K562 (cell line): Measurements from ENCODE around the gene C1GALT1C1L. TPM values are rescaled to one million over a fixed set of nuclear protein-coding genes. Genes with fewer than 3 reads are reported as not detected.

Experiments used
- ATAC-seq: fragments of 200-7000 bp; cut with Tn5 transposase; 3 replicates; pipeline ENCODE4 v1.9.1; 2020; ENCODE audit warnings: moderate library complexity
- BruUV-seq: library from RNA; stranded (reverse); fragments of 400-500 nt; replicated peaks from 2 replicates; lab custom pipeline; 2021; lab: Mats Ljungman, UMichigan
- CTCF ChIA-PET: fragments of 300-600 bp; formaldehyde crosslinking; extraction: SDS; loops from one replicate; lab custom pipeline; 2021; ENCODE audit warnings: low intra/inter-chr PET ratio; lab: Yijun Ruan, JAX
- POLR2A ChIA-PET: fragments of 300-600, 350-650 bp; sonication (Branson Sonifier 250); formaldehyde crosslinking; extraction: SDS; loops from one replicate; lab custom pipeline; 2021; ENCODE audit warnings: antibody characterized with exemption, inconsistent platforms; lab: Yijun Ruan, JAX
- DNase-seq, 4 experiments: peaks; one replicate each; pipeline versions ENCODE4 v3.0.0 to v3.0.0-alpha.2; 2011 to 2018; ENCODE audit warnings: low spot score in 3 of 4, mixed read lengths in 3 of 4; ENCODE audit errors: extremely low read depth in 1 of 4
- FAIRE-seq: peaks from 2 replicates; lab custom pipeline; 2011; peaks lifted over from hg19 to GRCh38; lab: Jason Lieb, UNC
- H2AFZ ChIP-seq: 2 replicates; pipeline ENCODE4 v1.6.0; 2011; ENCODE audit warnings: low read depth, low read length, control low read depth, inconsistent platforms
- H3K27ac ChIP-seq: fragments of 200-600 bp; 3 replicates; pipeline ENCODE4 v1.8.0; 2011; ENCODE audit warnings: low read depth, mild to moderate bottlenecking, control low read depth, inconsistent platforms, low read length, moderate library complexity, mixed read lengths; ENCODE audit errors: extremely low read depth
- H3K27me3 ChIP-seq, 2 experiments: fragments of 300-600 bp in 1 of 2; 2 replicates in 1 of 2; 3 replicates in 1 of 2; pipeline versions ENCODE4 v1.6.0 to v1.8.0; 2011; ENCODE audit warnings: inconsistent platforms in 2 of 2, low read length in 2 of 2, mild to moderate bottlenecking in 1 of 2, mixed read lengths in 1 of 2, moderate library complexity in 1 of 2; ENCODE audit not compliant: control insufficient read depth in 2 of 2, insufficient read depth in 2 of 2
- H3K36me3 ChIP-seq: fragments of 300-600 bp; 3 replicates; pipeline ENCODE4 v1.8.0; 2011; ENCODE audit warnings: mild to moderate bottlenecking, low read length, inconsistent platforms; ENCODE audit not compliant: control insufficient read depth, insufficient read depth
- H3K4me1 ChIP-seq, 2 experiments: fragments of 200-600 bp in 1 of 2; replicated peaks in 1 of 2; 2 replicates in 1 of 2; 3 replicates in 1 of 2; pipeline versions ENCODE4 v1.5.1 to v1.8.0; 2011; ENCODE audit warnings: inconsistent platforms in 2 of 2, low read length in 2 of 2, mild to moderate bottlenecking in 1 of 2, mixed read lengths in 1 of 2, moderate library complexity in 1 of 2; ENCODE audit not compliant: control insufficient read depth in 2 of 2, insufficient read depth in 2 of 2
- H3K4me2 ChIP-seq: 2 replicates; pipeline ENCODE4 v1.6.1; 2011; ENCODE audit warnings: low read length, control low read depth, inconsistent platforms, mixed read lengths; ENCODE audit not compliant: insufficient read depth
- H3K4me3 ChIP-seq: fragments of 200-600 bp; sonication (generic), shearing (Covaris generic); 2 replicates; pipeline ENCODE4 v1.5.1; 2016; ENCODE audit warnings: control low read depth, inconsistent platforms
- H3K79me2 ChIP-seq: fragments of 200-600 bp; 3 replicates; pipeline ENCODE4 v1.8.0; 2011; ENCODE audit warnings: low read length, inconsistent platforms; ENCODE audit not compliant: control insufficient read depth, insufficient read depth
- H3K9ac ChIP-seq, 2 experiments: 2 replicates each; pipeline versions ENCODE4 v1.6.0 to v1.6.1; 2011; ENCODE audit warnings: low read depth in 2 of 2, low read length in 2 of 2, control low read depth in 1 of 2, inconsistent platforms in 1 of 2, mild to moderate bottlenecking in 1 of 2, mixed read lengths in 1 of 2; ENCODE audit not compliant: insufficient read depth in 1 of 2
- H3K9me1 ChIP-seq: one replicate; pipeline ENCODE4 v1.6.0; 2011; ENCODE audit warnings: inconsistent platforms, mild to moderate bottlenecking, low read length, moderate library complexity; ENCODE audit not compliant: control insufficient read depth, insufficient read depth
- H3K9me3 ChIP-seq: replicated peaks from 2 replicates; pipeline ENCODE4 v1.5.1; 2011; ENCODE audit warnings: low read depth, low read length, inconsistent platforms; ENCODE audit not compliant: control insufficient read depth, insufficient read depth
- H4K20me1 ChIP-seq: replicated peaks from 2 replicates; pipeline ENCODE4 v1.6.1; 2011; ENCODE audit warnings: low read length, inconsistent platforms, mixed read lengths; ENCODE audit not compliant: control insufficient read depth, insufficient read depth
- BCOR ChIP-seq: fragments of 450-650 bp; IDR thresholded peaks from 2 replicates; pipeline ENCODE4 v1.6.1; 2016
- CEBPB ChIP-seq: fragments of 450-650 bp; IDR thresholded peaks from 2 replicates; pipeline ENCODE4 v1.6.1; 2016; ENCODE audit warnings: missing genetic modification characterization, missing compliant biosample characterization
- CEBPG ChIP-seq, 3 experiments: fragments of 200-800 bp in 1 of 3; sonication (Bioruptor generic) in 1 of 3; sonication (generic) in 1 of 3; formaldehyde crosslinking in 1 of 3; IDR thresholded peaks in 2 of 3; conservative IDR thresholded peaks in 1 of 3; 2 replicates each; pipeline versions ENCODE4 v1.6.1 to v1.8.0; 2016 to 2022; ENCODE audit warnings: missing compliant biosample characterization in 2 of 3, missing genetic modification characterization in 2 of 3, mild to moderate bottlenecking in 1 of 3, missing genetic modification reagents in 1 of 3
- NR2F6 ChIP-seq: fragments of 450-650 bp; formaldehyde crosslinking; IDR thresholded peaks from 2 replicates; pipeline ENCODE4 v1.4.0; 2020; ENCODE audit warnings: mild to moderate bottlenecking
- RBM25 ChIP-seq: fragments of 200-400 bp; formaldehyde crosslinking; IDR thresholded peaks from 2 replicates; pipeline ENCODE4 v1.6.1; 2018; ENCODE audit warnings: low read length, low read depth, moderate library complexity; ENCODE audit not compliant: severe bottlenecking
- ZBTB1 ChIP-seq: sonication (generic); formaldehyde crosslinking; IDR thresholded peaks from 2 replicates; pipeline ENCODE4 v1.8.1; 2023; ENCODE audit warnings: missing genetic modification reagents, low read depth, mild to moderate bottlenecking, borderline replicate concordance
- ZNF121 ChIP-seq: sonication (generic); formaldehyde crosslinking; conservative IDR thresholded peaks from 2 replicates; pipeline ENCODE4 v1.8.0; 2022; ENCODE audit warnings: missing genetic modification reagents
- WGBS: fragments of 100-300 bp; shearing (Covaris generic); methylation state at CpG from one replicate; pipeline ENCODE4 v1.1.6; 2016; ENCODE audit warnings: low coverage, mixed read lengths; ENCODE audit not compliant: insufficient coverage; ENCODE audit errors: missing lambda C conversion rate; 5-methylcytosine and 5-hydroxymethylcytosine counted together
- in situ Hi-C: fragments of 300-500 bp; cut with MboI; formaldehyde crosslinking; loops from 4 replicates; pipeline ENCODE4 v1.15.0; 2018; ENCODE audit warnings: inconsistent platforms, mixed read lengths
- intact Hi-C: fragments of 100-400 bp; cut with micrococcal nuclease; formaldehyde crosslinking; loops from 2 replicates; pipeline ENCODE4 v1.14.2; 2022
- polyA plus RNA-seq, 8 experiments: library from polyadenylated mRNA; depleted of rRNA in 4 of 8; stranded (reverse) in 5 of 8; unstranded in 3 of 8; fragments of >200 nt; fragmentation: Nextera tagmentation in 2 of 8; fragmentation: Illumina TruSeq in 1 of 8; extraction: Ambion mirVana in 2 of 8; extraction: Trizol in 1 of 8; gene quantifications; 2 replicates each; pipeline versions ENCODE4 v1.2.1 to v1.2.3, GENCODE V29; 2011 to 2014; ENCODE audit warnings: inconsistent platforms in 1 of 8, missing spikeins in 1 of 8
- total RNA-seq, 7 experiments: library from RNA; depleted of rRNA in 6 of 7; stranded (reverse); fragments of >200 nt in 6 of 7; fragmentation: Illumina TruSeq in 2 of 7; extraction: Trizol in 2 of 7; gene quantifications; 2 replicates each; pipeline versions ENCODE4 v1.2.1 to v1.2.3, GENCODE V29; 2011 to 2021; ENCODE audit warnings: low replicate concordance in 1 of 7
- TF ChIP-seq, protein P1 (sequence below): IDR thresholded peaks from 2 replicates; pipeline ENCODE4 v1.6.1; 2016; ENCODE audit warnings: missing genetic modification characterization, missing compliant biosample characterization

C1GALT1C1L gene
- total and polyA plus RNA-seq, 9 of the 15 experiments (the other 6 are each of a cell fraction or from before 2014, with no cell fraction given), result 1.0 to 4.4 (median 1.9) TPM

DNA sequence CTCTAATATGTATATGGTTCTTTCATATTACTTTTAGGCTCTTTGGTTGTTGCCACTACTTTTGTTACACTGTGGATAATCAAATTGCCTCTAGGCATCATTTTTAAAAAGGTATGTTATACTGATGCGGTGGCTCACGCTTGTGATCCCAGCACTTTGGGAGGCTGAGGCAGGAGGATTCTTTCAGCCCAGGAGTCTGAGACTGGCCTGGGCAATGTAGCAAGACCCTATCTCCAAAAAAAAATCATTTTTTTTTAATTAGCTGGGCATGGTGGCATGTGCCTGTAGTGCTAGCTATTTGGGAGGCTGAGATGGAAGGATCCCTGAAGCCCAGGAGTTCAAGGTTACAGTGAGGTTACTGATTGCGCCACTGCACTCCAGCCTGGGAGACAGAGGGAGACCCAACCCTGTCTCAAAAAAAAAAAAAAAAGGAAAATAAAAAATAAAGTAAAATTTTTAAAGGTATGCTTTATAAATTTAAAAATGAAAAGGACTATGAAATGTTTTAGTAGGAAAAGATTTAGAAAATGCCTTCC lies 49.5 kb upstream of the C1GALT1C1L start:
- no peak overlapping the region; the same call in 1 of the 2 replicates for H3K4me2 ChIP-seq
- FAIRE-seq (no peak), ATAC-seq (no peak), DNase-seq (peak in 1 of 4 experiments; percentile 3)
- peaks cover 5 to 34% of the 10 kb centered on the region in 2 experiments for H3K4me1 ChIP-seq
- intact Hi-C loops, result no loop called here
- POLR2A ChIA-PET, result interaction anchor here (0.6 to 1.8 kb wide), 7 partner anchors 10 to 577 kb away, joined by 3 to 9 read pairs (median 5); no protein-coding TSS in a partner anchor
- no peaks in the 10 kb centered on the region for H4K20me1 ChIP-seq
- no peaks in the 10 kb centered on the region for H3K27me3 ChIP-seq
- no peak overlapping the region for H3K4me3 ChIP-seq
- in situ Hi-C loops, result no loop called here
- H2AFZ ChIP-seq, result no peak overlapping the region
- H3K36me3 ChIP-seq, result no peaks in the 10 kb centered on the region
- H3K9me3 ChIP-seq, result peaks cover 4% of the 10 kb centered on the region; the same call in 1 of the 2 replicates
- 0 out of 3 replicates have a peak overlapping the region, but pooled peaks have one; percentile 50 for H3K27ac ChIP-seq
- no TSS peak for BruUV-seq
- WGBS, result 35% methylated on average over 3 of the region's 3 CpGs
- TF ChIP-seq, protein P1, sequence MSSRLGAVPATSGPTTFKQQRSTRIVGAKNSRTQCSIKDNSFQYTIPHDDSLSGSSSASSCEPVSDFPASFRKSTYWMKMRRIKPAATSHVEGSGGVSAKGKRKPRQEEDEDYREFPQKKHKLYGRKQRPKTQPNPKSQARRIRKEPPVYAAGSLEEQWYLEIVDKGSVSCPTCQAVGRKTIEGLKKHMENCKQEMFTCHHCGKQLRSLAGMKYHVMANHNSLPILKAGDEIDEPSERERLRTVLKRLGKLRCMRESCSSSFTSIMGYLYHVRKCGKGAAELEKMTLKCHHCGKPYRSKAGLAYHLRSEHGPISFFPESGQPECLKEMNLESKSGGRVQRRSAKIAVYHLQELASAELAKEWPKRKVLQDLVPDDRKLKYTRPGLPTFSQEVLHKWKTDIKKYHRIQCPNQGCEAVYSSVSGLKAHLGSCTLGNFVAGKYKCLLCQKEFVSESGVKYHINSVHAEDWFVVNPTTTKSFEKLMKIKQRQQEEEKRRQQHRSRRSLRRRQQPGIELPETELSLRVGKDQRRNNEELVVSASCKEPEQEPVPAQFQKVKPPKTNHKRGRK (tag), result 0 out of 2 replicates have a peak, but pooled peaks have one; percentile 10
- TF ChIP-seq ZNF121 (peak; percentile 99), CEBPG (CRISPR knock-in tag; IDR thresholded peaks at IDR 0.05) (no peak), CEBPG (tag; conservative IDR thresholded peaks at IDR 0.05 in 1 of 2, IDR thresholded peaks at IDR 0.05 in 1 of 2) (0 out of 4 replicates have a peak, but pooled peaks of 1 of the 2 experiments have one; percentile 19), ZBTB1 (CRISPR knock-in tag) (no peak), NR2F6 (CRISPR knock-in tag) (no peak), RBM25 (peak; percentile 69), BCOR (peak; percentile 77), CEBPB (tag) (peak; percentile 63)
- no peak overlapping the region for H3K9ac ChIP-seq
- H3K9me1 ChIP-seq, result no peaks in the 10 kb centered on the region
- CTCF ChIA-PET, result no interaction called here
- no peaks in the 10 kb centered on the region for H3K79me2 ChIP-seq
